HepG2 (cell line): Measurements from ENCODE around the gene C11orf54. TPM values are rescaled to one million over a fixed set of nuclear protein-coding genes. Genes with fewer than 3 reads are reported as not detected.
A peak's percentile ranks its signal among the peaks of the same experiment; 100 is the strongest.

Experiments
- GABPB1 ChIP-seq: IDR thresholded peaks from 2 replicates; pipeline ENCODE4 v1.6.1; 2016; ENCODE audit warnings: mild to moderate bottlenecking, missing genetic modification reagents, moderate library complexity, missing compliant biosample characterization
- GFI1 ChIP-seq: sonication (generic); formaldehyde crosslinking; IDR thresholded peaks from 2 replicates; pipeline ENCODE4 v1.5.0; 2020; ENCODE audit warnings: missing genetic modification reagents, mild to moderate bottlenecking, borderline replicate concordance
- GMEB1 ChIP-seq: sonication (generic); formaldehyde crosslinking; IDR thresholded peaks from 2 replicates; pipeline ENCODE4 v1.5.1; 2020; ENCODE audit warnings: missing genetic modification reagents, mild to moderate bottlenecking, borderline replicate concordance
- KDM5A ChIP-seq: fragments of 200-600 bp; sonication (generic); IDR thresholded peaks from 2 replicates; pipeline ENCODE4 v1.7.0; 2018; ENCODE audit warnings: antibody characterized with exemption, mild to moderate bottlenecking, low read length, borderline replicate concordance
- KLF12 ChIP-seq: sonication (generic); formaldehyde crosslinking; IDR thresholded peaks from 2 replicates; pipeline ENCODE4 v1.4.0; 2020; ENCODE audit warnings: missing genetic modification reagents, borderline replicate concordance
- PCBP1 ChIP-seq: fragments of 200-400 bp; formaldehyde crosslinking; IDR thresholded peaks from 2 replicates; pipeline ENCODE4 v1.6.1; 2017; ENCODE audit warnings: mild to moderate bottlenecking, low read depth, low read length, borderline replicate concordance
- PHF8 ChIP-seq: sonication (generic); formaldehyde crosslinking; IDR thresholded peaks from 2 replicates; pipeline ENCODE4 v1.5.0; 2020; ENCODE audit warnings: missing genetic modification reagents
- PRDM10 ChIP-seq: sonication (generic); formaldehyde crosslinking; IDR thresholded peaks from 2 replicates; pipeline ENCODE4 v1.4.0; 2020; ENCODE audit warnings: low read depth, missing genetic modification reagents
- RELA ChIP-seq: sonication (generic); formaldehyde crosslinking; IDR thresholded peaks from 2 replicates; pipeline ENCODE4 v1.4.0; 2020; ENCODE audit warnings: missing genetic modification reagents
- SP4 ChIP-seq: sonication (generic); formaldehyde crosslinking; IDR thresholded peaks from 2 replicates; pipeline ENCODE4 v1.8.1; 2023; ENCODE audit warnings: mild to moderate bottlenecking, missing genetic modification reagents
- SYNCRIP ChIP-seq: fragments of 200-400 bp; formaldehyde crosslinking; IDR thresholded peaks from 2 replicates; pipeline ENCODE4 v1.6.1; 2018; ENCODE audit warnings: mild to moderate bottlenecking, low read depth, low read length; ENCODE audit not compliant: insufficient read depth
- TEAD2 ChIP-seq: sonication (generic); formaldehyde crosslinking; IDR thresholded peaks from 2 replicates; pipeline ENCODE4 v1.9.0; 2021; ENCODE audit warnings: missing genetic modification reagents
- TFDP2 ChIP-seq: sonication (generic); formaldehyde crosslinking; IDR thresholded peaks from 2 replicates; pipeline ENCODE4 v1.4.0; 2020; ENCODE audit warnings: missing genetic modification reagents
- ZFP37 ChIP-seq: sonication (generic); formaldehyde crosslinking; IDR thresholded peaks from 2 replicates; pipeline ENCODE4 v1.4.0; 2020; ENCODE audit warnings: missing genetic modification reagents, borderline replicate concordance
- ZNF10 ChIP-seq: sonication (generic); formaldehyde crosslinking; IDR thresholded peaks from 2 replicates; pipeline ENCODE4 v1.4.0; 2020; ENCODE audit warnings: mild to moderate bottlenecking, low read depth, missing genetic modification reagents, borderline replicate concordance
- ZNF331 ChIP-seq: sonication (generic); formaldehyde crosslinking; IDR thresholded peaks from 2 replicates; pipeline ENCODE4 v1.4.0; 2020; ENCODE audit warnings: missing genetic modification reagents
- ZNF501 ChIP-seq: sonication (generic); formaldehyde crosslinking; IDR thresholded peaks from 2 replicates; pipeline ENCODE4 v1.5.1; 2020; ENCODE audit warnings: mild to moderate bottlenecking, moderate library complexity, missing genetic modification reagents
- ZNF546 ChIP-seq: sonication (generic); formaldehyde crosslinking; conservative IDR thresholded peaks from 2 replicates; pipeline ENCODE4 v1.8.1; 2023; ENCODE audit warnings: mild to moderate bottlenecking, missing genetic modification reagents
- ZNF563 ChIP-seq: sonication (generic); formaldehyde crosslinking; IDR thresholded peaks from 2 replicates; pipeline ENCODE4 v1.8.0; 2022; ENCODE audit warnings: mild to moderate bottlenecking, moderate library complexity, missing genetic modification reagents
- ZSCAN29 ChIP-seq: sonication (generic); formaldehyde crosslinking; conservative IDR thresholded peaks from 2 replicates; pipeline ENCODE4 v1.4.0; 2020; ENCODE audit warnings: mild to moderate bottlenecking, missing genetic modification reagents
- polyA plus RNA-seq, 8 experiments: library from polyadenylated mRNA; depleted of rRNA in 3 of 8; stranded (reverse) in 7 of 8; unstranded in 1 of 8; fragments of >200 nt; fragmentation: Illumina TruSeq in 4 of 8; extraction: Trizol in 4 of 8; gene quantifications; 2 replicates each; pipeline versions ENCODE4 v1.2.1 to v1.2.3, GENCODE V29; 2011 to 2016; ENCODE audit warnings: low read depth in 4 of 8, missing spikeins in 1 of 8, mixed read lengths in 1 of 8; ENCODE audit not compliant: insufficient read depth in 1 of 8
- total RNA-seq, 5 experiments: library from RNA; depleted of rRNA; stranded (reverse); fragments of >200 nt; fragmentation: Illumina TruSeq; extraction: Trizol; gene quantifications; 2 replicates each; pipeline ENCODE4 v1.2.3, GENCODE V29; 2016; ENCODE audit warnings: low read depth in 1 of 5
- TF ChIP-seq, protein P1 (sequence below): sonication (generic); formaldehyde crosslinking; conservative IDR thresholded peaks from 2 replicates; pipeline ENCODE4 v1.4.0; 2020; ENCODE audit warnings: missing genetic modification reagents
- TF ChIP-seq, protein P2 (sequence below): sonication (generic); formaldehyde crosslinking; IDR thresholded peaks from 2 replicates; pipeline ENCODE4 v1.8.1; 2023; ENCODE audit warnings: missing genetic modification reagents, mild to moderate bottlenecking, borderline replicate concordance

C11orf54 gene
- total and polyA plus RNA-seq, 2 of the 13 experiments (the other 11 are each of a cell fraction or from before 2014, with no cell fraction given), result 42.7 to 50.1 TPM

DNA sequence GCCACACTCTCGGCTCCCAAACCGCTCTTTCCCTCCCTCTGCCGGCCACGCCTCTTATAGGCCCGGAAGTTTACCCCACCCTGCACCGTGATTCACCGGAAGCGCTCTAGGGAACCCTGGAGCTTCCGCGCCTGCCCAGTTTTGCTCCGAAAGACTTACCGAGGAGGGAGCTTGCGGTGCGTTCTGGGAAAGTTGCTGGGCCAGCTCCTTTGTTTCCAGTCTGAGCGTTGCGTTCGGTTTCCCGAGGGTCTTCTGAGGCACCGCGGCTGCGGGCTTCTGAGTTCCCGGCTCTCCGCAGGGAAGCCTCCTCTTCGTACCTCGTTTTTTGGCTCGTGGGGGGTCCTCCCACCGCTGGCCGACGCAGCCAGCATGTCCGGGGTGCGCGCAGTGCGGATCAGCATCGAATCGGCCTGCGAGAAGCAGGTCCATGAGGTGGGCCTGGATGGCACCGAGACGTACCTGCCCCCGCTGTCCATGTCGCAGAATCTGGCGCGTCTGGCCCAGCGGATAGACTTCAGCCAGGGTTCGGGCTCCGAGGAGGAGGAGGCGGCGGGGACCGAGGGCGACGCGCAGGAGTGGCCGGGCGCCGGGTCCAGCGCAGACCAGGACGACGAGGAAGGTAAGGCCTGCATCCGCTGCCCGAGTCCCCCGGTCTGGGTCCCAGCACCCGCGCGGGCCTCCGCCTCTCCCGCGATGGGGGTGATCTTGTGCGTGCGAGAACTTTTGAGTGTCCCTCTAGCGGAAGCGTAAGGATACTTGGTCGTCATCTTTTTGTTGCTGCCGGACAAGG, 42.9 kb downstream of the C11orf54 start, which contains the start of gene MED17 (continued):
- TF ChIP-seq PRDM10 (CRISPR knock-in tag), result peak; percentile 15; the same call in 1 of the 2 replicates
- TF ChIP-seq SYNCRIP, result no peak
- no peak for TF ChIP-seq ZNF10 (CRISPR knock-in tag)
- peak; percentile 6; the same call in 1 of the 2 replicates for TF ChIP-seq ZNF331
- TF ChIP-seq, protein P1, sequence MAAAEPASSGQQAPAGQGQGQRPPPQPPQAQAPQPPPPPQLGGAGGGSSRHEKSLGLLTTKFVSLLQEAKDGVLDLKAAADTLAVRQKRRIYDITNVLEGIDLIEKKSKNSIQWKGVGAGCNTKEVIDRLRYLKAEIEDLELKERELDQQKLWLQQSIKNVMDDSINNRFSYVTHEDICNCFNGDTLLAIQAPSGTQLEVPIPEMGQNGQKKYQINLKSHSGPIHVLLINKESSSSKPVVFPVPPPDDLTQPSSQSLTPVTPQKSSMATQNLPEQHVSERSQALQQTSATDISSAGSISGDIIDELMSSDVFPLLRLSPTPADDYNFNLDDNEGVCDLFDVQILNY (CRISPR knock-in tag), result no peak
- TF ChIP-seq KLF12, result peak; percentile 94; the same call in 1 of the 2 replicates
- no peak for TF ChIP-seq TEAD2 (CRISPR knock-in tag)
- TF ChIP-seq KDM5A, result peak; percentile 70
- peak; percentile 73 for TF ChIP-seq TFDP2 (CRISPR knock-in tag)
- no peak for TF ChIP-seq RELA (CRISPR knock-in tag)
- no peak for TF ChIP-seq ZSCAN29 (CRISPR knock-in tag)
- TF ChIP-seq GFI1, result peak; percentile 77
- TF ChIP-seq GMEB1, result peak; percentile 52; the same call in 1 of the 2 replicates
- TF ChIP-seq ZNF546, result no peak
- peak; percentile 76; the same call in 1 of the 2 replicates for TF ChIP-seq ZNF563 (CRISPR knock-in tag)
- no peak for TF ChIP-seq PCBP1
- no peak for TF ChIP-seq ZFP37 (CRISPR knock-in tag)
- TF ChIP-seq PHF8 (CRISPR knock-in tag), result peak; percentile 95
- TF ChIP-seq ZNF501, result peak; percentile 75; the same call in 1 of the 2 replicates
- TF ChIP-seq GABPB1, result peak; percentile 93
- peak; percentile 85 for TF ChIP-seq SP4 (CRISPR knock-in tag)
- TF ChIP-seq, protein P2, sequence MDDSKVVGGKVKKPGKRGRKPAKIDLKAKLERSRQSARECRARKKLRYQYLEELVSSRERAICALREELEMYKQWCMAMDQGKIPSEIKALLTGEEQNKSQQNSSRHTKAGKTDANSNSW, result no peak
